Stimulated activated CD4-positive, alpha-beta T cell treated with anti-CD3 and anti-CD28 coated beads, Interleukin-1b, Interleukin-23, amount 100 ng/mL, for 24 hours (primary cell): Measurements from ENCODE around the gene ZNF556.
"Not testable (repeated sequence)": the region's sequence is repeated elsewhere in the genome, so short reads cannot be mapped to it uniquely, and the experiment has no call there.

Source experiments
- DNase-seq, 4 experiments: peaks; one replicate each; pipeline ENCODE4 v3.0.0-alpha.2; 2020; ENCODE audit warnings: low read depth in 4 of 4, low spot score in 1 of 4

Gene ZNF556

GRCh38 chr19:2853015-2853606 lies 14.0 kb upstream of the ZNF556 start:
- DNase-seq, result no peak

- DNase-seq, result no peak
Measured at GRCh38 chr19:2854849-2855248, 12.3 kb upstream of the ZNF556 start.

- no peak for DNase-seq
Measured at GRCh38 chr19:2856457-2857050, 10.6 kb upstream of the ZNF556 start.

- no peak for DNase-seq
Measured at GRCh38 chr19:2858864-2859263, 8.3 kb upstream of the ZNF556 start.

GRCh38 chr19:2863816-2864215 lies 3.3 kb upstream of the ZNF556 start:
- DNase-seq, result no peak

- no peak for DNase-seq
Measured at GRCh38 chr19:2865334-2866100, 1.6 kb upstream of the ZNF556 start.

- no peak for DNase-seq
Measured at GRCh38 chr19:2866495-2867024, 575 bp upstream of the ZNF556 start.

GRCh38 chr19:2869618-2870017 lies 2.5 kb downstream of the ZNF556 start:
- no peak for DNase-seq

- not testable (repeated sequence) for DNase-seq
Measured at GRCh38 chr19:2872175-2872574, 5.0 kb downstream of the ZNF556 start.

GRCh38 chr19:2877398-2878331 lies 10.5 kb downstream of the ZNF556 start:
- DNase-seq, result no peak

- no peak for DNase-seq
Measured at GRCh38 chr19:2883686-2884439, 16.7 kb downstream of the ZNF556 start.

GRCh38 chr19:2885736-2886135 lies 18.6 kb downstream of the ZNF556 start:
- DNase-seq, result no peak

GRCh38 chr19:2887391-2887914 lies 20.3 kb downstream of the ZNF556 start:
- DNase-seq, result no peak

- peak in 2 of 4 experiments; percentile 48 to 49 for DNase-seq
Measured at GRCh38 chr19:2888731-2889224, 21.6 kb downstream of the ZNF556 start.

GRCh38 chr19:2890531-2890930 lies 23.4 kb downstream of the ZNF556 start:
- not testable (repeated sequence) for DNase-seq

- DNase-seq, result no peak
Measured at GRCh38 chr19:2896694-2897093, 29.6 kb downstream of the ZNF556 start.

- DNase-seq, result peak; percentile 93 to 99 (median 96)
Measured at GRCh38 chr19:2900296-2901252, 33.4 kb downstream of the ZNF556 start, which contains the start of gene ZNF57. TSS of gene ZNF57 (plus strand) at chr19:2900928. CDS start at chr19:2901046, 118 bp downstream.

GRCh38 chr19:2902590-2903218 lies 35.6 kb downstream of the ZNF556 start:
- no peak for DNase-seq
